ENCODE measurements around the gene SLC26A11.
A peak's percentile ranks its signal among the peaks of the same experiment; 100 is the strongest.
"Not testable (repeated sequence)": the region's sequence is repeated elsewhere in the genome, so short reads cannot be mapped to it uniquely, and the experiment has no call there.

The SLC26A11 gene

GRCh38 chr17:80256034-80256350 lies 35.8 kb downstream of the SLC26A11 start:
- peaks cover 57% of the 10 kb centered on the region for H3K4me1 Mint-ChIP-seq
- H3K4me3 Mint-ChIP-seq = no peak overlapping the region
- no peaks in the 10 kb centered on the region for H3K36me3 Mint-ChIP-seq
- H3K27me3 Mint-ChIP-seq = no peaks in the 10 kb centered on the region
- no peaks in the 10 kb centered on the region for H3K9me3 Mint-ChIP-seq
- peak overlapping the region; percentile 35 for H3K27ac Mint-ChIP-seq

- Mint-ChIP-seq H3K4me1 (peaks cover 66% of the 10 kb centered on the region), H3K36me3 (no peaks in the 10 kb centered on the region), H3K4me3 (no peak overlapping the region), H3K27me3 (no peaks in the 10 kb centered on the region), H3K9me3 (no peaks in the 10 kb centered on the region), H3K27ac (peak overlapping the region; percentile 98)
These were observed 37.5 kb downstream of the SLC26A11 start for GRCh38 chr17:80257716-80258213.

- Mint-ChIP-seq H3K27ac (peak overlapping the region; percentile 98), H3K4me1 (peaks cover 63% of the 10 kb centered on the region), H3K4me3 (peak overlapping the region; percentile 91)
- H3K9me3 Mint-ChIP-seq, H3K27me3 Mint-ChIP-seq, H3K36me3 Mint-ChIP-seq: not testable (repeated sequence)
These were observed 38.1 kb downstream of the SLC26A11 start for GRCh38 chr17:80258296-80258695.

GRCh38 chr17:80259457-80260068 lies 39.3 kb downstream of the SLC26A11 start:
- H3K36me3 Mint-ChIP-seq = no peaks in the 10 kb centered on the region
- H3K27me3 Mint-ChIP-seq = no peaks in the 10 kb centered on the region
- H3K9me3 Mint-ChIP-seq = no peaks in the 10 kb centered on the region
- peaks cover 56% of the 10 kb centered on the region for H3K4me1 Mint-ChIP-seq
- H3K4me3 Mint-ChIP-seq = peak overlapping the region; percentile 91
- H3K27ac Mint-ChIP-seq = peak overlapping the region; percentile 98

GRCh38 chr17:80260069-80260535 lies 39.9 kb downstream of the SLC26A11 start:
- Mint-ChIP-seq H3K9me3 (no peaks in the 10 kb centered on the region), H3K4me1 (peaks cover 54% of the 10 kb centered on the region), H3K27ac (peak overlapping the region; percentile 98), H3K27me3 (no peaks in the 10 kb centered on the region), H3K4me3 (peak overlapping the region; percentile 91), H3K36me3 (no peaks in the 10 kb centered on the region)

GRCh38 chr17:80260791-80261158 lies 40.5 kb downstream of the SLC26A11 start, which contains the start of gene RNF213:
RNF213 (plus strand) TSS chr17:80260852; CDS start chr17:80263682, 2,830 bp downstream.
- Mint-ChIP-seq H3K27ac (peak within 1 kb of the TSS; percentile 98), H3K27me3 (no peaks in the 10 kb centered on the region), H3K4me1 (peaks cover 57% of the 10 kb centered on the region), H3K9me3 (no peaks in the 10 kb centered on the region), H3K4me3 (peak within 1 kb of the TSS; percentile 91), H3K36me3 (peaks cover 3% of the 10 kb centered on the region)

- Mint-ChIP-seq H3K4me1 (peaks cover 60% of the 10 kb centered on the region), H3K9me3 (no peaks in the 10 kb centered on the region), H3K4me3 (peak overlapping the region; percentile 84), H3K27ac (peak overlapping the region; percentile 92), H3K27me3 (no peaks in the 10 kb centered on the region), H3K36me3 (peaks cover 5% of the 10 kb centered on the region)
These were observed 41.1 kb downstream of the SLC26A11 start for GRCh38 chr17:80261159-80261894.

- H3K4me3 Mint-ChIP-seq = peak overlapping the region; percentile 84
- no peaks in the 10 kb centered on the region for H3K9me3 Mint-ChIP-seq
- peaks cover 60% of the 10 kb centered on the region for H3K4me1 Mint-ChIP-seq
- no peaks in the 10 kb centered on the region for H3K27me3 Mint-ChIP-seq
- H3K27ac Mint-ChIP-seq = peak overlapping the region; percentile 92
- peaks cover 5% of the 10 kb centered on the region for H3K36me3 Mint-ChIP-seq
These were observed 41.7 kb downstream of the SLC26A11 start for GRCh38 chr17:80261895-80262279.

GRCh38 chr17:80262291-80262690 lies 42.1 kb downstream of the SLC26A11 start:
- Mint-ChIP-seq H3K4me3 (peak overlapping the region; percentile 84), H3K9me3 (no peaks in the 10 kb centered on the region), H3K27me3 (no peaks in the 10 kb centered on the region), H3K36me3 (peaks cover 5% of the 10 kb centered on the region), H3K4me1 (peaks cover 61% of the 10 kb centered on the region), H3K27ac (peak overlapping the region; percentile 92)

- peak overlapping the region; percentile 98 for H3K27ac Mint-ChIP-seq
- H3K36me3 Mint-ChIP-seq = peaks cover 5% of the 10 kb centered on the region
- H3K4me3 Mint-ChIP-seq = peak overlapping the region; percentile 97
- H3K27me3 Mint-ChIP-seq = no peaks in the 10 kb centered on the region
- no peaks in the 10 kb centered on the region for H3K9me3 Mint-ChIP-seq
- peaks cover 61% of the 10 kb centered on the region for H3K4me1 Mint-ChIP-seq
These were observed 42.6 kb downstream of the SLC26A11 start for GRCh38 chr17:80262775-80263244.

GRCh38 chr17:80263253-80264204 lies 43.3 kb downstream of the SLC26A11 start:
- Mint-ChIP-seq H3K4me1 (peaks cover 56% of the 10 kb centered on the region), H3K27me3 (no peaks in the 10 kb centered on the region), H3K36me3 (peaks cover 5% of the 10 kb centered on the region), H3K4me3 (peak overlapping the region; percentile 97), H3K27ac (peak overlapping the region; percentile 98), H3K9me3 (no peaks in the 10 kb centered on the region)

GRCh38 chr17:80264205-80265075 lies 44.2 kb downstream of the SLC26A11 start:
- H3K4me3 Mint-ChIP-seq = peak overlapping the region; percentile 97
- H3K9me3 Mint-ChIP-seq = no peaks in the 10 kb centered on the region
- H3K4me1 Mint-ChIP-seq = peaks cover 47% of the 10 kb centered on the region
- H3K36me3 Mint-ChIP-seq = peaks cover 5% of the 10 kb centered on the region
- peak overlapping the region; percentile 98 for H3K27ac Mint-ChIP-seq
- no peaks in the 10 kb centered on the region for H3K27me3 Mint-ChIP-seq

- peak overlapping the region; percentile 98 for H3K27ac Mint-ChIP-seq
- no peaks in the 10 kb centered on the region for H3K9me3 Mint-ChIP-seq
- peaks cover 43% of the 10 kb centered on the region for H3K4me1 Mint-ChIP-seq
- H3K4me3 Mint-ChIP-seq = peak overlapping the region; percentile 97
- H3K27me3 Mint-ChIP-seq = no peaks in the 10 kb centered on the region
- peaks cover 5% of the 10 kb centered on the region for H3K36me3 Mint-ChIP-seq
These were observed 45.2 kb downstream of the SLC26A11 start for GRCh38 chr17:80265205-80266068.

GRCh38 chr17:80267391-80267790 lies 47.2 kb downstream of the SLC26A11 start:
- Mint-ChIP-seq H3K27me3 (no peaks in the 10 kb centered on the region), H3K9me3 (no peaks in the 10 kb centered on the region), H3K4me1 (peaks cover 33% of the 10 kb centered on the region), H3K36me3 (peaks cover 7% of the 10 kb centered on the region), H3K4me3 (peak overlapping the region; percentile 43), H3K27ac (no peak overlapping the region)

All from activated naive CD4-positive, alpha-beta T cell treated with anti-CD3 and anti-CD28 coated beads, Interleukin-2, amount 50 U/mL, for 24 hours (primary cell).